GM23248 (cell line): ENCODE measurements around the gene PCDHAC2.

ENCODE experiments used
- EZH2 ChIP-seq: fragments of 200-600 bp; sonication (generic); IDR thresholded peaks from 2 replicates; pipeline ENCODE4 v1.6.1; 2018; ENCODE audit warnings: antibody characterized with exemption, mild to moderate bottlenecking; ENCODE audit not compliant: insufficient read depth, poor library complexity, severe bottlenecking
- EZH2phosphoT487 ChIP-seq: fragments of 200-600 bp; sonication (generic); IDR thresholded peaks from 2 replicates; pipeline ENCODE4 v1.6.1; 2018; ENCODE audit warnings: antibody characterized with exemption, moderate library complexity, mild to moderate bottlenecking, low read depth; ENCODE audit not compliant: insufficient read depth

DNA sequence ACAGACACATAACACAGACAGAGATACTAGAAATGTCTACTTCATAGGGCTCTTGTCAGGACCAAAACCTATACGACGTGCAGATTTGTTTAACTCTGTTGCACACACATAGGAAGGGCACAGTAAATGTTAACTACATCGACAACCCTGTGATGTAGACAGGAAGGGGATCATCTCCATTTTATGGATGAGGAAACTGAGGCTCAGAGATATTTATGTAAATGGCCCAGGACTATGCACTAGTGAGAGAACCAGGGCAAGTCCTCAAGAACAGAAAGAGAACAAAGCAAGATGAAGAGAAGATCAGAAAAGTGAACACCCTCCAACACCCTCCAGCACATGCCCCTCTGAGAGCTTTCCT, 36.3 kb downstream of the PCDHAC2 start:
- TF ChIP-seq EZH2phosphoT487, result no peak
- no peak for TF ChIP-seq EZH2
